ENCODE data around the gene LAMA5.

DNA sequence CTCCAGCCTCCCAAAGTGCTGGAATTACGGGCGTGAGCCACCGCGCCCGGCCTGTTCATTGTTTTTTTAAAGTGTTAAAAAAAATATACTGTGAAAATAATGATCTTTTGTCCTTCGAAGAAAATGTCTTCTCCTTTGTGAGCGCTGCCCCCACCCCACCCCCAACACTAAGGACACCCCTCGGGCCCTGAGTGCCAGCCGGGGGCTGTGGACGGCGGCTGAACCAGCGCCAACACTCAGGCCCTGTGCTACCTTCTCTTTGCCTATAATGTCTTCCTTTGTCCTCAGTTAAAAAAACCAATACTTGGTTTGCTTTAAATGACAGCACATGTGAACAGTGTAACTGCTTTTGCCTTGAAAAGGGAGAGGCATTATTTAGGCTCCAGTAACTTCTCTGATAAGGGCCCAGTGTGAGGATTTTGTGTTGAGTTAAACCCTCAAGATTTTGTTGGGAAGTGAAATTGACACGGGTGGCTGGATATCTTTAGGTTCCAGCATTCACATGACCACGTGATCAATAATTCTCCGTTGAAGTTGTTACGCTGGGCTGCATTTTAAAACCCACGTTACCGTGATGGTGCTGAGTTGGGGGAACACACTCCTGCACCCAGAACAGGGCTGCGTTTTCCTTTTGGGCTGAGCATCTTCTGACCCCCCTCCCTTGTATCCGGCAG lies 73.9 kb downstream of the LAMA5 start:
- TF ChIP-seq POLR2AphosphoS5 (IDR thresholded peaks at IDR 0.05; ENCODE audit: low read depth, low read length), result no peak
- no peak for TF ChIP-seq YY1 (IDR thresholded peaks at IDR 0.05; ENCODE audit: extremely low read depth, insufficient replicate concordance, low read depth, low read length)
- TF ChIP-seq, protein P1, sequence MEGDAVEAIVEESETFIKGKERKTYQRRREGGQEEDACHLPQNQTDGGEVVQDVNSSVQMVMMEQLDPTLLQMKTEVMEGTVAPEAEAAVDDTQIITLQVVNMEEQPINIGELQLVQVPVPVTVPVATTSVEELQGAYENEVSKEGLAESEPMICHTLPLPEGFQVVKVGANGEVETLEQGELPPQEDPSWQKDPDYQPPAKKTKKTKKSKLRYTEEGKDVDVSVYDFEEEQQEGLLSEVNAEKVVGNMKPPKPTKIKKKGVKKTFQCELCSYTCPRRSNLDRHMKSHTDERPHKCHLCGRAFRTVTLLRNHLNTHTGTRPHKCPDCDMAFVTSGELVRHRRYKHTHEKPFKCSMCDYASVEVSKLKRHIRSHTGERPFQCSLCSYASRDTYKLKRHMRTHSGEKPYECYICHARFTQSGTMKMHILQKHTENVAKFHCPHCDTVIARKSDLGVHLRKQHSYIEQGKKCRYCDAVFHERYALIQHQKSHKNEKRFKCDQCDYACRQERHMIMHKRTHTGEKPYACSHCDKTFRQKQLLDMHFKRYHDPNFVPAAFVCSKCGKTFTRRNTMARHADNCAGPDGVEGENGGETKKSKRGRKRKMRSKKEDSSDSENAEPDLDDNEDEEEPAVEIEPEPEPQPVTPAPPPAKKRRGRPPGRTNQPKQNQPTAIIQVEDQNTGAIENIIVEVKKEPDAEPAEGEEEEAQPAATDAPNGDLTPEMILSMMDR (IDR thresholded peaks at IDR 0.05 in 2 of 3, conservative IDR thresholded peaks at IDR 0.05 in 1 of 3; ENCODE audit: borderline replicate concordance in 1 of 3, insufficient read depth in 1 of 3, low read depth in 2 of 3, low read length in 2 of 3), result no peak
- TF ChIP-seq EZH2phosphoT487 (IDR thresholded peaks at IDR 0.05; ENCODE audit: borderline replicate concordance), result no peak
